ENCODE results near the gene SATL1. TPM values are rescaled to one million over a fixed set of nuclear protein-coding genes. Genes with fewer than 3 reads are reported as not detected.

The SATL1 gene
- total and polyA plus RNA-seq, 2 experiments from 2014 or later = 0.14 to 0.68 TPM

DNA sequence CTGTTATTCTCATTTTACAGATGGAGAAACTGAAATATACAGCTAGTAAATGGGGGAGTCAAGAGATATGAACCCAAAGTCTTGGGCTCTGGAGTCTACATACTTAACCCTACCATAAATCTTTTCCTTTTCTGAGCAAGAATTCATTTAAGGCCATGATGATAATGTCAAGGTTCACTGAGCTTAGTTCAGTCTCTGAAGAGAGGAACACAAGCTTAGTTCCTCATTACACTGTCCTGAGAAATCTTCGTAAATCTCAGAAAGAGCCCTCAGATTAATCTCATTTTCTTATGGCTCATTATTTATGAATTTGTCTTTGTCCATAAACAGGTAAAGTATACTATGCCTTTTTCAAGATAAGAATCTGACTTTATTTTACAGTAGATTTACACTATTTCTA is 104.2 kb downstream of the SATL1 start:
- Histone ChIP-seq H3K79me2 (replicated peaks; ENCODE audit: insufficient read depth) (no peaks in the 10 kb centered on the region), H3K4me2 (no peak overlapping the region), H3F3A (replicated peaks; ENCODE audit: low read depth) (no peaks in the 10 kb centered on the region), H4K20me1 (replicated peaks; ENCODE audit: insufficient read depth) (no peaks in the 10 kb centered on the region), H3K36me3 (ENCODE audit: insufficient read depth) (no peaks in the 10 kb centered on the region), H3K4me1 (ENCODE audit: insufficient read depth) (no peaks in the 10 kb centered on the region), H3K27ac (ENCODE audit: low read depth) (no peak overlapping the region), H3K9me2 (ENCODE audit: insufficient read depth) (no peaks in the 10 kb centered on the region), H2AFZ (no peak overlapping the region), H3K4me3 (no peak overlapping the region), H3K27me3 (ENCODE audit: insufficient read depth) (no peaks in the 10 kb centered on the region)
- TF ChIP-seq CTCF (conservative IDR thresholded peaks at IDR 0.05; ENCODE audit: low read depth in 2 of 2) = no peak
- no peak for TF ChIP-seq CREB1 (CRISPR knock-in tag; IDR thresholded peaks at IDR 0.05; ENCODE audit: low read depth)
- TF ChIP-seq EZH2phosphoT487 (IDR thresholded peaks at IDR 0.05; ENCODE audit: unreplicated experiment) = no peak
- TF ChIP-seq, protein P1, sequence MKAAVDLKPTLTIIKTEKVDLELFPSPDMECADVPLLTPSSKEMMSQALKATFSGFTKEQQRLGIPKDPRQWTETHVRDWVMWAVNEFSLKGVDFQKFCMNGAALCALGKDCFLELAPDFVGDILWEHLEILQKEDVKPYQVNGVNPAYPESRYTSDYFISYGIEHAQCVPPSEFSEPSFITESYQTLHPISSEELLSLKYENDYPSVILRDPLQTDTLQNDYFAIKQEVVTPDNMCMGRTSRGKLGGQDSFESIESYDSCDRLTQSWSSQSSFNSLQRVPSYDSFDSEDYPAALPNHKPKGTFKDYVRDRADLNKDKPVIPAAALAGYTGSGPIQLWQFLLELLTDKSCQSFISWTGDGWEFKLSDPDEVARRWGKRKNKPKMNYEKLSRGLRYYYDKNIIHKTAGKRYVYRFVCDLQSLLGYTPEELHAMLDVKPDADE (IDR thresholded peaks at IDR 0.05) = no peak
- no peak for TF ChIP-seq POLR2AphosphoS5 (IDR thresholded peaks at IDR 0.05; ENCODE audit: low read depth)
- TF ChIP-seq ZNF331 (CRISPR knock-in tag; IDR thresholded peaks at IDR 0.05; ENCODE audit: low read depth) = no peak
- TF ChIP-seq ZNF462 (CRISPR knock-in tag; IDR thresholded peaks at IDR 0.05) = no peak
- no peak for TF ChIP-seq ZNF114 (CRISPR knock-in tag; IDR thresholded peaks at IDR 0.05)
- TF ChIP-seq, protein P2, sequence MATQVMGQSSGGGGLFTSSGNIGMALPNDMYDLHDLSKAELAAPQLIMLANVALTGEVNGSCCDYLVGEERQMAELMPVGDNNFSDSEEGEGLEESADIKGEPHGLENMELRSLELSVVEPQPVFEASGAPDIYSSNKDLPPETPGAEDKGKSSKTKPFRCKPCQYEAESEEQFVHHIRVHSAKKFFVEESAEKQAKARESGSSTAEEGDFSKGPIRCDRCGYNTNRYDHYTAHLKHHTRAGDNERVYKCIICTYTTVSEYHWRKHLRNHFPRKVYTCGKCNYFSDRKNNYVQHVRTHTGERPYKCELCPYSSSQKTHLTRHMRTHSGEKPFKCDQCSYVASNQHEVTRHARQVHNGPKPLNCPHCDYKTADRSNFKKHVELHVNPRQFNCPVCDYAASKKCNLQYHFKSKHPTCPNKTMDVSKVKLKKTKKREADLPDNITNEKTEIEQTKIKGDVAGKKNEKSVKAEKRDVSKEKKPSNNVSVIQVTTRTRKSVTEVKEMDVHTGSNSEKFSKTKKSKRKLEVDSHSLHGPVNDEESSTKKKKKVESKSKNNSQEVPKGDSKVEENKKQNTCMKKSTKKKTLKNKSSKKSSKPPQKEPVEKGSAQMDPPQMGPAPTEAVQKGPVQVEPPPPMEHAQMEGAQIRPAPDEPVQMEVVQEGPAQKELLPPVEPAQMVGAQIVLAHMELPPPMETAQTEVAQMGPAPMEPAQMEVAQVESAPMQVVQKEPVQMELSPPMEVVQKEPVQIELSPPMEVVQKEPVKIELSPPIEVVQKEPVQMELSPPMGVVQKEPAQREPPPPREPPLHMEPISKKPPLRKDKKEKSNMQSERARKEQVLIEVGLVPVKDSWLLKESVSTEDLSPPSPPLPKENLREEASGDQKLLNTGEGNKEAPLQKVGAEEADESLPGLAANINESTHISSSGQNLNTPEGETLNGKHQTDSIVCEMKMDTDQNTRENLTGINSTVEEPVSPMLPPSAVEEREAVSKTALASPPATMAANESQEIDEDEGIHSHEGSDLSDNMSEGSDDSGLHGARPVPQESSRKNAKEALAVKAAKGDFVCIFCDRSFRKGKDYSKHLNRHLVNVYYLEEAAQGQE (IDR thresholded peaks at IDR 0.05; ENCODE audit: unreplicated experiment) = no peak
- Mint-ChIP-seq H3K36me3 (ENCODE audit: low read depth) (no peaks in the 10 kb centered on the region; the same call in 2 of the 3 replicates), H3K4me1 (no peaks in the 10 kb centered on the region), H3K4me3 (no peak overlapping the region), H3K27me3 (ENCODE audit: insufficient read depth, low read depth, poor library complexity) (no peaks in the 10 kb centered on the region), H3K27ac (no peak overlapping the region), H3K9me3 (peaks cover 7% of the 10 kb centered on the region)
- ATAC-seq (no peak), DNase-seq (ENCODE audit: low spot score) (no peak)

Measured in GM23338 (cell line).